Measurements from ENCODE around the gene LYRM9.

GRCh38 chr17:27856676-27857432, 36.3 kb downstream of the LYRM9 start:
- TF ChIP-seq CTCF (IDR thresholded peaks at IDR 0.05) (no peak), POLR2A (IDR thresholded peaks at IDR 0.05) (no peak)

All from heart left ventricle (tissue), 13 donors.